ENCODE measurements around the gene RNASEH2C.

Gene RNASEH2C

GRCh38 chr11:65680192-65680743 is 40.3 kb downstream of the RNASEH2C start:
- H3K27ac ChIP-seq: no peak overlapping the region
- TF ChIP-seq ZFX (IDR thresholded peaks at IDR 0.05) (no peak), CTCF (conservative IDR thresholded peaks at IDR 0.05) (no peak)

GRCh38 chr11:65672982-65673381 is 47.6 kb downstream of the RNASEH2C start:
- TF ChIP-seq CTCF (conservative IDR thresholded peaks at IDR 0.05) (no peak), ZFX (IDR thresholded peaks at IDR 0.05) (no peak)
- H3K27ac ChIP-seq: no peak overlapping the region

GRCh38 chr11:65672180-65672860 is 48.3 kb downstream of the RNASEH2C start:
- no peak for TF ChIP-seq CTCF (conservative IDR thresholded peaks at IDR 0.05)
- no peak for TF ChIP-seq ZFX (IDR thresholded peaks at IDR 0.05)

More at GRCh38 chr11:65672180-65672860, 48.3 kb downstream of the RNASEH2C start:
- no peak overlapping the region for H3K27ac ChIP-seq

Data from C4-2B (cell line).